K562 (cell line): ENCODE measurements around the gene TRPM4. TPM values are rescaled to one million over a fixed set of nuclear protein-coding genes. Genes with fewer than 3 reads are reported as not detected.

Experiments used
- EHMT2 ChIP-seq: fragments of 450-650 bp; IDR thresholded peaks from 2 replicates; pipeline ENCODE4 v1.6.1; 2018; ENCODE audit warnings: antibody characterized with exemption
- ELF1 ChIP-seq: fragments of 200-800 bp; sonication (Bioruptor generic); IDR thresholded peaks from 2 replicates; pipeline ENCODE4 v1.6.1; 2016; ENCODE audit warnings: missing genetic modification characterization, missing compliant biosample characterization
- GTF2E2 ChIP-seq: fragments of 200-800 bp; sonication (Bioruptor generic); IDR thresholded peaks from 2 replicates; pipeline ENCODE4 v1.6.1; 2016; ENCODE audit warnings: missing genetic modification characterization, missing compliant biosample characterization
- HMGN3 ChIP-seq: IDR thresholded peaks from 2 replicates; pipeline ENCODE4 v1.6.1; 2011; ENCODE audit warnings: borderline replicate concordance, low read depth, mild to moderate bottlenecking, mixed read lengths, low read length; ENCODE audit not compliant: insufficient read length; ENCODE audit errors: extremely low read depth
- JUND ChIP-seq, 2 experiments: IDR thresholded peaks; 2 replicates in 1 of 2; 3 replicates in 1 of 2; pipeline ENCODE4 v1.6.1; 2011; ENCODE audit warnings: borderline replicate concordance in 2 of 2, low read depth in 2 of 2, low read length in 2 of 2, improper control_type of control experiment in 1 of 2, missing biosample characterization in 1 of 2, missing genetic modification characterization in 1 of 2, missing genetic modification reagents in 1 of 2
- MLX ChIP-seq, 2 experiments: fragments of 450-650 bp in 1 of 2; sonication (generic) in 1 of 2; formaldehyde crosslinking; conservative IDR thresholded peaks; 2 replicates each; pipeline versions ENCODE4 v1.4.0 to v1.8.1; 2020 to 2022; ENCODE audit warnings: mild to moderate bottlenecking in 1 of 2, missing genetic modification reagents in 1 of 2
- MTA1 ChIP-seq: fragments of 450-650 bp; IDR thresholded peaks from 2 replicates; pipeline ENCODE4 v1.6.1; 2017; ENCODE audit warnings: borderline replicate concordance
- PKNOX1 ChIP-seq: fragments of 450-650 bp; IDR thresholded peaks from 2 replicates; pipeline ENCODE4 v1.6.1; 2016
- POLR2B ChIP-seq: fragments of 450-650 bp; IDR thresholded peaks from 2 replicates; pipeline ENCODE4 v1.6.1; 2018; ENCODE audit warnings: low read depth; ENCODE audit not compliant: partially characterized antibody
- THAP12 ChIP-seq: fragments of 250-450 bp; sonication (Bioruptor Pico); IDR thresholded peaks from 2 replicates; pipeline ENCODE4 v1.9.0; 2021; ENCODE audit warnings: mild to moderate bottlenecking, inconsistent platforms
- ZBTB40 ChIP-seq, 2 experiments: fragments of 450-650 bp in 1 of 2; sonication (generic) in 1 of 2; formaldehyde crosslinking in 1 of 2; IDR thresholded peaks; 2 replicates each; pipeline versions ENCODE4 v1.7.1 to v1.9.0; 2016 to 2022; ENCODE audit warnings: inconsistent platforms in 1 of 2, mild to moderate bottlenecking in 1 of 2, missing genetic modification reagents in 1 of 2
- polyA plus RNA-seq, 8 experiments: library from polyadenylated mRNA; depleted of rRNA in 4 of 8; stranded (reverse) in 5 of 8; unstranded in 3 of 8; fragments of >200 nt; fragmentation: Nextera tagmentation in 2 of 8; fragmentation: Illumina TruSeq in 1 of 8; extraction: Ambion mirVana in 2 of 8; extraction: Trizol in 1 of 8; gene quantifications; 2 replicates each; pipeline versions ENCODE4 v1.2.1 to v1.2.3, GENCODE V29; 2011 to 2014; ENCODE audit warnings: inconsistent platforms in 1 of 8, missing spikeins in 1 of 8
- total RNA-seq, 7 experiments: library from RNA; depleted of rRNA in 6 of 7; stranded (reverse); fragments of >200 nt in 6 of 7; fragmentation: Illumina TruSeq in 2 of 7; extraction: Trizol in 2 of 7; gene quantifications; 2 replicates each; pipeline versions ENCODE4 v1.2.1 to v1.2.3, GENCODE V29; 2011 to 2021; ENCODE audit warnings: low replicate concordance in 1 of 7

Gene TRPM4
- total and polyA plus RNA-seq, 9 of the 15 experiments (the other 6 are each of a cell fraction or from before 2014, with no cell fraction given) = 6.5 to 45.4 (median 15.2) TPM

- peak; percentile 31; the same call in 1 of the 2 replicates for TF ChIP-seq EHMT2
- TF ChIP-seq MLX (CRISPR knock-in tag; conservative IDR thresholded peaks at IDR 0.05) = 0 out of 4 replicates have a peak, but pooled peaks of 1 of the 2 experiments have one; percentile 44
- TF ChIP-seq MTA1 = peak; percentile 76
- peak; percentile 58 for TF ChIP-seq HMGN3
- peak; percentile 72 for TF ChIP-seq ELF1
- peak; percentile 61 for TF ChIP-seq JUND (IDR thresholded peaks at IDR 0.05; ENCODE audit: borderline replicate concordance, low read depth, low read length)
- TF ChIP-seq JUND (tag; IDR thresholded peaks at IDR 0.05; ENCODE audit: borderline replicate concordance, low read depth, low read length) = no peak; the same call in 2 of the 3 replicates
- TF ChIP-seq PKNOX1 = peak; percentile 12; the same call in 1 of the 2 replicates
- 0 out of 2 replicates have a peak, but pooled peaks have one; percentile 15 for TF ChIP-seq THAP12 (CRISPR knock-in tag)
- peak; percentile 21; the same call in 1 of the 2 replicates for TF ChIP-seq GTF2E2 (tag)
- TF ChIP-seq POLR2B = peak; percentile 84
- TF ChIP-seq ZBTB40 (IDR thresholded peaks at IDR 0.05) = 0 out of 2 replicates have a peak, but pooled peaks have one; percentile 32
- TF ChIP-seq ZBTB40 (CRISPR knock-in tag; IDR thresholded peaks at IDR 0.05) = no peak
These were observed 2.4 kb upstream of the TRPM4 start, which contains the start of gene HRC (continued) for GRCh38 chr19:49155005-49155819.
